ENCODE results near the gene NPIPA8.
"Not testable (repeated sequence)": the region's sequence is repeated elsewhere in the genome, so short reads cannot be mapped to it uniquely, and the experiment has no call there.

GRCh38 chr16:18294371-18294770 is 42.2 kb downstream of the NPIPA8 start:
- TF ChIP-seq CTCF (IDR thresholded peaks at IDR 0.05); EZH2 (IDR thresholded peaks at IDR 0.05; ENCODE audit: borderline replicate concordance, insufficient read depth, low read depth, low read length, poor library complexity, severe bottlenecking): not testable (repeated sequence)

Data from B cell (primary cell).